WTC11 (cell line): Measurements from ENCODE around the gene NAGS. TPM values are rescaled to one million over a fixed set of nuclear protein-coding genes. Genes with fewer than 3 reads are reported as not detected.
"Not testable (repeated sequence)": the region's sequence is repeated elsewhere in the genome, so short reads cannot be mapped to it uniquely, and the experiment has no call there.

Source experiments
- ATAC-seq: fragments of 200-7000 bp; cut with Tn5 transposase; 2 replicates; pipeline ENCODE4 v1.10.0; 2021; ENCODE audit warnings: mild to moderate bottlenecking, moderate library complexity
- CTCF ChIA-PET: fragments of 300-600 bp; sonication (Branson Sonifier 250); formaldehyde crosslinking; loops from one replicate; lab custom pipeline; 2021; ENCODE audit warnings: antibody characterized with exemption; lab: Charles Lee
- POLR2A ChIA-PET: fragments of 350-600 bp; sonication (Branson Sonifier 250); formaldehyde crosslinking; loops from one replicate; lab custom pipeline; 2021; ENCODE audit warnings: antibody characterized with exemption; lab: Charles Lee
- DNase-seq: peaks from one replicate; pipeline ENCODE4 v3.0.0; 2021; ENCODE audit warnings: low spot score
- H3K27ac Mint-ChIP-seq: 2 replicates; pipeline ENCODE4 v1.8.0; 2021; ENCODE audit warnings: mixed read lengths
- H3K27me3 Mint-ChIP-seq: 2 replicates; pipeline ENCODE4 v1.8.0; 2021; ENCODE audit warnings: low read depth, mild to moderate bottlenecking, moderate library complexity, mixed read lengths
- H3K36me3 Mint-ChIP-seq: 2 replicates; pipeline ENCODE4 v1.8.0; 2021; ENCODE audit warnings: mixed read lengths
- H3K4me1 Mint-ChIP-seq: 2 replicates; pipeline ENCODE4 v1.8.0; 2022; ENCODE audit warnings: mixed read lengths
- H3K4me3 Mint-ChIP-seq: 2 replicates; pipeline ENCODE4 v1.8.0; 2021; ENCODE audit warnings: mild to moderate bottlenecking, moderate library complexity, mixed read lengths
- H3K9me3 Mint-ChIP-seq: 2 replicates; pipeline ENCODE4 v1.8.0; 2021; ENCODE audit warnings: mixed read lengths
- ARID4B ChIP-seq: sonication (generic); formaldehyde crosslinking; IDR thresholded peaks from 2 replicates; pipeline ENCODE4 v1.8.0; 2023; ENCODE audit warnings: missing genetic modification reagents, mild to moderate bottlenecking, borderline replicate concordance
- CREB1 ChIP-seq: sonication (generic); formaldehyde crosslinking; IDR thresholded peaks from 2 replicates; pipeline ENCODE4 v1.8.0; 2023; ENCODE audit warnings: mild to moderate bottlenecking, missing genetic modification reagents
- CREM ChIP-seq: sonication (generic); formaldehyde crosslinking; IDR thresholded peaks from 2 replicates; pipeline ENCODE4 v1.8.1; 2022; ENCODE audit warnings: mild to moderate bottlenecking, missing genetic modification reagents, moderate library complexity
- FOXP1 ChIP-seq: sonication (generic); formaldehyde crosslinking; IDR thresholded peaks from 2 replicates; pipeline ENCODE4 v1.8.0; 2022; ENCODE audit warnings: missing genetic modification reagents, mild to moderate bottlenecking, moderate library complexity, borderline replicate concordance
- HMGA2 ChIP-seq: fragments of 250-450 bp; sonication (Bioruptor Pico); IDR thresholded peaks from 2 replicates; pipeline ENCODE4 v1.4.0; 2021; ENCODE audit warnings: mild to moderate bottlenecking, moderate library complexity
- HMGXB4 ChIP-seq: sonication (generic); formaldehyde crosslinking; IDR thresholded peaks from 2 replicates; pipeline ENCODE4 v1.8.1; 2023; ENCODE audit warnings: mild to moderate bottlenecking, moderate library complexity, missing genetic modification reagents
- JAZF1 ChIP-seq: fragments of 250-450 bp; sonication (Bioruptor Pico); IDR thresholded peaks from 2 replicates; pipeline ENCODE4 v1.9.0; 2021; ENCODE audit warnings: moderate library complexity, mild to moderate bottlenecking, inconsistent platforms
- NFE2L1 ChIP-seq: sonication (generic); formaldehyde crosslinking; IDR thresholded peaks from 2 replicates; pipeline ENCODE4 v1.8.1; 2023; ENCODE audit warnings: missing genetic modification reagents
- PRRX2 ChIP-seq: fragments of 250-450 bp; sonication (Bioruptor Pico); IDR thresholded peaks from 2 replicates; pipeline ENCODE4 v1.8.0; 2021; ENCODE audit warnings: mild to moderate bottlenecking
- SP1 ChIP-seq: sonication (generic); formaldehyde crosslinking; conservative IDR thresholded peaks from 2 replicates; pipeline ENCODE4 v1.8.1; 2022; ENCODE audit warnings: missing genetic modification reagents
- ZNF219 ChIP-seq: sonication (generic); formaldehyde crosslinking; IDR thresholded peaks from 2 replicates; pipeline ENCODE4 v1.8.0; 2023; ENCODE audit warnings: missing genetic modification reagents, mild to moderate bottlenecking, borderline replicate concordance
- ZNF232 ChIP-seq: sonication (generic); formaldehyde crosslinking; IDR thresholded peaks from 2 replicates; pipeline ENCODE4 v1.8.0; 2022; ENCODE audit warnings: mild to moderate bottlenecking, missing genetic modification reagents
- ZNF263 ChIP-seq: sonication (generic); formaldehyde crosslinking; IDR thresholded peaks from 2 replicates; pipeline ENCODE4 v1.8.1; 2022; ENCODE audit warnings: low read depth, mild to moderate bottlenecking, moderate library complexity, missing genetic modification reagents
- ZNF317 ChIP-seq: sonication (generic); formaldehyde crosslinking; IDR thresholded peaks from 2 replicates; pipeline ENCODE4 v1.8.1; 2023; ENCODE audit warnings: low read depth, mild to moderate bottlenecking, moderate library complexity, missing genetic modification reagents, borderline replicate concordance
- total RNA-seq: library from RNA; stranded (reverse); gene quantifications from 3 replicates; pipeline ENCODE4 v1.2.3, GENCODE V29; 2021
- TF ChIP-seq, protein P1 (sequence below): sonication (generic); formaldehyde crosslinking; IDR thresholded peaks from 2 replicates; pipeline ENCODE4 v1.8.0; 2023; ENCODE audit warnings: mild to moderate bottlenecking, missing genetic modification reagents
- TF ChIP-seq, protein P2 (sequence below): fragments of 250-450 bp; sonication (Bioruptor Pico); IDR thresholded peaks from 2 replicates; pipeline ENCODE4 v2.1.2; 2022; ENCODE audit warnings: mild to moderate bottlenecking, moderate library complexity
- TF ChIP-seq, protein P3 (sequence below): sonication (generic); formaldehyde crosslinking; IDR thresholded peaks from 2 replicates; pipeline ENCODE4 v1.8.1; 2023; ENCODE audit warnings: mild to moderate bottlenecking, missing genetic modification reagents, moderate library complexity
- TF ChIP-seq, protein P4 (sequence below): sonication (generic); formaldehyde crosslinking; conservative IDR thresholded peaks from 2 replicates; pipeline ENCODE4 v1.8.1; 2022; ENCODE audit warnings: mild to moderate bottlenecking, missing genetic modification reagents

Gene NAGS
- total RNA-seq, 1 experiment from 2014 or later, result 8.6 TPM

GRCh38 chr17:43958748-43959352, 45.6 kb upstream of the NAGS start (continued):
- TF ChIP-seq, protein P1, sequence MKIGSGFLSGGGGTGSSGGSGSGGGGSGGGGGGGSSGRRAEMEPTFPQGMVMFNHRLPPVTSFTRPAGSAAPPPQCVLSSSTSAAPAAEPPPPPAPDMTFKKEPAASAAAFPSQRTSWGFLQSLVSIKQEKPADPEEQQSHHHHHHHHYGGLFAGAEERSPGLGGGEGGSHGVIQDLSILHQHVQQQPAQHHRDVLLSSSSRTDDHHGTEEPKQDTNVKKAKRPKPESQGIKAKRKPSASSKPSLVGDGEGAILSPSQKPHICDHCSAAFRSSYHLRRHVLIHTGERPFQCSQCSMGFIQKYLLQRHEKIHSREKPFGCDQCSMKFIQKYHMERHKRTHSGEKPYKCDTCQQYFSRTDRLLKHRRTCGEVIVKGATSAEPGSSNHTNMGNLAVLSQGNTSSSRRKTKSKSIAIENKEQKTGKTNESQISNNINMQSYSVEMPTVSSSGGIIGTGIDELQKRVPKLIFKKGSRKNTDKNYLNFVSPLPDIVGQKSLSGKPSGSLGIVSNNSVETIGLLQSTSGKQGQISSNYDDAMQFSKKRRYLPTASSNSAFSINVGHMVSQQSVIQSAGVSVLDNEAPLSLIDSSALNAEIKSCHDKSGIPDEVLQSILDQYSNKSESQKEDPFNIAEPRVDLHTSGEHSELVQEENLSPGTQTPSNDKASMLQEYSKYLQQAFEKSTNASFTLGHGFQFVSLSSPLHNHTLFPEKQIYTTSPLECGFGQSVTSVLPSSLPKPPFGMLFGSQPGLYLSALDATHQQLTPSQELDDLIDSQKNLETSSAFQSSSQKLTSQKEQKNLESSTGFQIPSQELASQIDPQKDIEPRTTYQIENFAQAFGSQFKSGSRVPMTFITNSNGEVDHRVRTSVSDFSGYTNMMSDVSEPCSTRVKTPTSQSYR (CRISPR knock-in tag), result no peak
- no peak for TF ChIP-seq PRRX2 (CRISPR knock-in tag)
- TF ChIP-seq, protein P2, sequence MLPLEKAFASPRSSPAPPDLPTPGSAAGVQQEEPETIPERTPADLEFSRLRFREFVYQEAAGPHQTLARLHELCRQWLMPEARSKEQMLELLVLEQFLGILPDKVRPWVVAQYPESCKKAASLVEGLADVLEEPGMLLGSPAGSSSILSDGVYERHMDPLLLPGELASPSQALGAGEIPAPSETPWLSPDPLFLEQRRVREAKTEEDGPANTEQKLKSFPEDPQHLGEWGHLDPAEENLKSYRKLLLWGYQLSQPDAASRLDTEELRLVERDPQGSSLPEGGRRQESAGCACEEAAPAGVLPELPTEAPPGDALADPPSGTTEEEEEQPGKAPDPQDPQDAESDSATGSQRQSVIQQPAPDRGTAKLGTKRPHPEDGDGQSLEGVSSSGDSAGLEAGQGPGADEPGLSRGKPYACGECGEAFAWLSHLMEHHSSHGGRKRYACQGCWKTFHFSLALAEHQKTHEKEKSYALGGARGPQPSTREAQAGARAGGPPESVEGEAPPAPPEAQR (CRISPR knock-in tag), result no peak
- TF ChIP-seq ARID4B (CRISPR knock-in tag), result no peak
- TF ChIP-seq NFE2L1 (CRISPR knock-in tag), result no peak
- TF ChIP-seq CREM, result no peak
- no peak for TF ChIP-seq ZNF232 (CRISPR knock-in tag)
- TF ChIP-seq, protein P3, sequence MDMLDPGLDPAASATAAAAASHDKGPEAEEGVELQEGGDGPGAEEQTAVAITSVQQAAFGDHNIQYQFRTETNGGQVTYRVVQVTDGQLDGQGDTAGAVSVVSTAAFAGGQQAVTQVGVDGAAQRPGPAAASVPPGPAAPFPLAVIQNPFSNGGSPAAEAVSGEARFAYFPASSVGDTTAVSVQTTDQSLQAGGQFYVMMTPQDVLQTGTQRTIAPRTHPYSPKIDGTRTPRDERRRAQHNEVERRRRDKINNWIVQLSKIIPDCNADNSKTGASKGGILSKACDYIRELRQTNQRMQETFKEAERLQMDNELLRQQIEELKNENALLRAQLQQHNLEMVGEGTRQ (CRISPR knock-in tag), result no peak
- TF ChIP-seq, all 79 proteins: peak for 0

DNA sequence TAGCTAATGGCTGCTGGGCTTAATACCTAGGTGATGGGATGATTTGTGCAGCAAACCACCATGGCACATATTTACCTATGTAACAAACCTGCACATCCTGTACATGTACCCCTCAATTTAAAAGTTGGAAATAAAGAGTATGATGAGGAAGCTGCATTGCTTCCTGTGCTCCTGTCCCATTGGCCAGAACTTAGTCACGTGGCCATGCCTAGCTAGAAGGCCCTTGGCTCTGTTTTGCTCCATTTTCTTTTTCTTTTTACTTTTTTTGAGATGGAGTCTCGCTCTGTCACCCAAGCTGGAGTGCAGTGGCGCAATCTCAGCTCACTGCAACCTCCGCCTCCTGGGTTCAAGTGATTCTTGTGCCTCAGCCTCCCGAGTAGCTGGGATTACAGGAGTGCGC, 43.1 kb upstream of the NAGS start:
- ATAC-seq, H3K4me3 Mint-ChIP-seq, H3K27ac Mint-ChIP-seq, H3K27me3 Mint-ChIP-seq, DNase-seq, H3K36me3 Mint-ChIP-seq, H3K9me3 Mint-ChIP-seq, H3K4me1 Mint-ChIP-seq: not testable (repeated sequence)
- ChIA-PET POLR2A (interaction anchor here (0.7 kb wide), 2 partner anchors 73 to 596 kb away, joined by 3 to 4 read pairs; partner anchors contain the start of gene FZD2), CTCF (interaction anchor here (1.2 to 3.3 kb wide), 4 partner anchors 17 to 115 kb away, joined by 3 to 13 read pairs (median 8); partner anchors contain the start of gene NAGS)

- no peaks in the 10 kb centered on the region for H3K4me1 Mint-ChIP-seq
- H3K27me3 Mint-ChIP-seq, result peaks cover 3% of the 10 kb centered on the region
- H3K9me3 Mint-ChIP-seq, result no peaks in the 10 kb centered on the region
- no peak overlapping the region for H3K27ac Mint-ChIP-seq
- CTCF ChIA-PET, result interaction anchor here (1.2 to 3.3 kb wide), 4 partner anchors 18 to 116 kb away, joined by 3 to 13 read pairs (median 8); partner anchors contain the start of gene NAGS
- DNase-seq (no peak), ATAC-seq (no peak)
- POLR2A ChIA-PET, result no interaction called here
- H3K36me3 Mint-ChIP-seq, result no peaks in the 10 kb centered on the region
- H3K4me3 Mint-ChIP-seq, result no peak overlapping the region
- no peak for TF ChIP-seq NFE2L1 (CRISPR knock-in tag)
- TF ChIP-seq, all 79 proteins: peak for 0
Measured at GRCh38 chr17:43961954-43962353, 42.5 kb upstream of the NAGS start.

- Mint-ChIP-seq H3K27ac (no peak overlapping the region), H3K36me3 (no peaks in the 10 kb centered on the region), H3K27me3 (peaks cover 3% of the 10 kb centered on the region), H3K9me3 (no peaks in the 10 kb centered on the region), H3K4me1 (no peaks in the 10 kb centered on the region), H3K4me3 (no peak overlapping the region)
- POLR2A ChIA-PET, result no interaction called here
- ATAC-seq (no peak), DNase-seq (no peak)
- CTCF ChIA-PET, result interaction anchor here (2.3 to 3.3 kb wide), 2 partner anchors 19 to 21 kb away, joined by 12 to 13 read pairs; no protein-coding TSS in a partner anchor
- no peak for TF ChIP-seq ZNF263 (CRISPR knock-in tag)
- TF ChIP-seq HMGA2 (CRISPR knock-in tag), result no peak
- TF ChIP-seq HMGXB4 (CRISPR knock-in tag), result no peak
- TF ChIP-seq NFE2L1 (CRISPR knock-in tag), result no peak
- TF ChIP-seq JAZF1 (CRISPR knock-in tag), result no peak
- no peak for TF ChIP-seq ZNF219
- TF ChIP-seq CREB1 (CRISPR knock-in tag), result no peak
- no peak for TF ChIP-seq ZNF317 (CRISPR knock-in tag)
- TF ChIP-seq SP1, result no peak
- TF ChIP-seq, protein P4, sequence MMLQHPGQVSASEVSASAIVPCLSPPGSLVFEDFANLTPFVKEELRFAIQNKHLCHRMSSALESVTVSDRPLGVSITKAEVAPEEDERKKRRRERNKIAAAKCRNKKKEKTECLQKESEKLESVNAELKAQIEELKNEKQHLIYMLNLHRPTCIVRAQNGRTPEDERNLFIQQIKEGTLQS (CRISPR knock-in tag), result no peak
- no peak for TF ChIP-seq FOXP1 (CRISPR knock-in tag)
Measured at GRCh38 chr17:43962479-43962878, 41.9 kb upstream of the NAGS start.
